GM12875 (cell line): ENCODE measurements around the gene KRTAP5-2.

Source experiments
- H3K4me3 ChIP-seq: one replicate; pipeline ENCODE4 v1.5.1; 2011; ENCODE audit warnings: low read depth, low read length, control low read depth
- CTCF ChIP-seq: IDR thresholded peaks from 2 replicates; pipeline ENCODE4 v1.5.1; 2011; ENCODE audit warnings: low read depth, mild to moderate bottlenecking, control low read depth, inconsistent platforms, low read length, moderate library complexity, borderline replicate concordance; ENCODE audit not compliant: insufficient read depth

Gene KRTAP5-2

DNA sequence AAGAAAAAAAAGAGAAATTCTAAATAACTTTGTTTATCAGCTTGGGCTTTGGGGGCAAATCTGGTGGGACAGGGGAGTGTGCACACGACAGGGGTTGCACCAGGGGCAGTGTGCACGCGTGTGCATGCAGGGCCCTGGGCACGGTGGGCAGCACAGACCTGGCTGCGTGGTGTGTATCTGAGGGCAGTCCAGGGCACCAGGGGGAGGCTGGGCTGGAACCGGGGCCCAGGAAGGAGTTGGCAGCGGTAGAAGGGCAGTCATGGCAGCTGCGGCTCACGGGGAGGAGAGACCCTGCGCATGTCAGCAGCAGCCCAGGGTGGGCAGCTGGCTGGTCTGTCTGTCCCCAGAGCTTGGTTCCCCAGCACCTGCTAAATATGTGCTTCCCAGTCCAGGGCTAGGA is 35.8 kb upstream of the KRTAP5-2 start:
- no peak overlapping the region for H3K4me3 ChIP-seq
- TF ChIP-seq CTCF = no peak

- TF ChIP-seq CTCF = no peak
- H3K4me3 ChIP-seq = no peak overlapping the region
Measured at GRCh38 chr11:1632053-1632714, 34.1 kb upstream of the KRTAP5-2 start.

DNA sequence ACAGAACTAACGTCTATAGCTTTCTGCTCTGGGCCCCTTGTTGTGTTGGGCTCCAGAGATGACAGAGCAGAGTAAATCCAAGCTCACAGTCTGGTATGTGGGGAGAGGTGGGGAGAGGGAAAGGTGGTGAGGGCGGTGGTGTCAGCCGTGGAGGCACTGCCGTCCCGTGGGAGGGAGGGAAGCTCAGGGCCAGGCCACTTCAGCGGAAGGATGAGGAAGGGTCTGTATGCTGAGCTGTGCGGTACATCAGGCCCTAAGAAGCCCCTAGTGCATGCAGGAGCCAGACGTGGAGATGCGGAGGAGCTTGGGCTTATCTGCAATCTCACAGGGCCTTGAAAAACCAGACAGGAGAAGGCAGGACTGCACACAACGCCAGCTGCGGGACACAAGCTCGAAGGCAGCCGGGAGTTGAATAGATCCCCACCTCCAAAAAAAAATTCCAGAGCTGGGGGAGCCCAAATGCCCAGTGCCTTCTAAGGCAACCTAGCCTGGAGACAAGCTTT is 33.0 kb upstream of the KRTAP5-2 start:
- H3K4me3 ChIP-seq = no peak overlapping the region
- no peak for TF ChIP-seq CTCF

DNA sequence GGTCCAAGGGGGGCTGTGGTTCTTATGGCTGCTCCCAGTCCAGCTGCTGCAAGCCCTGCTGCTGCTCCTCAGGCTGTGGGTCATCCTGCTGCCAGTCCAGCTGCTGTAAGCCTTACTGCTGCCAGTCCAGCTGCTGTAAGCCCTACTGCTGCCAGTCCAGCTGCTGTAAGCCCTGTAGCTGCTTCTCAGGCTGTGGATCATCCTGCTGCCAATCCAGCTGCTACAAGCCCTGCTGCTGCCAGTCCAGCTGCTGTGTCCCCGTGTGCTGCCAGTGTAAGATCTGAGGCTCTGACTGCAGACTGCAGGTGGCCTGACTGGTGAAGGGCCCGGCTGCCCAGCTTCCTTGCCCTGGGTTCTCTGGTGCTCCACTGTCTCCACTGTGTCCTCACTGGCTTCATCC is 32.2 kb upstream of the KRTAP5-2 start:
- TF ChIP-seq CTCF = no peak
- no peak overlapping the region for H3K4me3 ChIP-seq

GRCh38 chr11:1629326-1630185 is 31.5 kb upstream of the KRTAP5-2 start, which contains the start of gene KRTAP5-5:
Gene KRTAP5-5, plus strand, starts transcription at chr11:1629775. Its CDS starts 66 bp downstream, at chr11:1629841.
- no peak for TF ChIP-seq CTCF
- no peak within 1 kb of the TSS for H3K4me3 ChIP-seq

- TF ChIP-seq CTCF = peak; percentile 96
- H3K4me3 ChIP-seq = no peak overlapping the region
Measured at GRCh38 chr11:1628506-1629325, 30.6 kb upstream of the KRTAP5-2 start.
